HG02588 (cell line): Measurements from ENCODE around the gene IFT172.
A peak's percentile ranks its signal among the peaks of the same experiment; 100 is the strongest.

Experiments
- ATAC-seq: cut with Tn5 transposase; IDR thresholded peaks from one replicate; pipeline ENCODE4 v1.9.1; 2021; ENCODE audit warnings: mild to moderate bottlenecking, moderate library complexity; ENCODE audit not compliant: unreplicated experiment

Gene IFT172

GRCh38 chr2:27494944-27495554 is 5.5 kb upstream of the IFT172 start, which contains the start of gene FNDC4:
Gene FNDC4, minus strand, starts transcription at chr2:27495200. Its CDS starts 521 bp downstream, at chr2:27494679.
- no peak for ATAC-seq

GRCh38 chr2:27494284-27494943 is 4.9 kb upstream of the IFT172 start:
- ATAC-seq, result no peak

GRCh38 chr2:27493948-27494283 is 4.4 kb upstream of the IFT172 start:
- ATAC-seq, result no peak

- ATAC-seq, result no peak
These were observed 3.0 kb upstream of the IFT172 start for GRCh38 chr2:27492557-27492956.

- ATAC-seq, result no peak
These were observed 435 bp downstream of the IFT172 start for GRCh38 chr2:27489118-27489497.

- no peak for ATAC-seq
These were observed 4.0 kb downstream of the IFT172 start for GRCh38 chr2:27485496-27485895.

GRCh38 chr2:27471961-27472360 is 17.6 kb downstream of the IFT172 start:
- no peak for ATAC-seq

GRCh38 chr2:27464443-27464842 is 25.1 kb downstream of the IFT172 start:
- ATAC-seq, result no peak

GRCh38 chr2:27461118-27461517 is 28.4 kb downstream of the IFT172 start:
- ATAC-seq, result no peak

- ATAC-seq, result no peak
These were observed 35.6 kb downstream of the IFT172 start for GRCh38 chr2:27453968-27454367.

GRCh38 chr2:27451095-27451494 is 38.4 kb downstream of the IFT172 start:
- no peak for ATAC-seq

GRCh38 chr2:27448381-27448780 is 41.2 kb downstream of the IFT172 start:
- no peak for ATAC-seq

- ATAC-seq, result no peak
These were observed 43.5 kb downstream of the IFT172 start for GRCh38 chr2:27446057-27446456.

- ATAC-seq, result no peak
These were observed 43.9 kb downstream of the IFT172 start for GRCh38 chr2:27445615-27446014.

- no peak for ATAC-seq
These were observed 44.4 kb downstream of the IFT172 start for GRCh38 chr2:27445155-27445554.

- no peak for ATAC-seq
These were observed 46.6 kb downstream of the IFT172 start for GRCh38 chr2:27442920-27443282.

- ATAC-seq, result no peak
These were observed 47.3 kb downstream of the IFT172 start, which contains the start of gene KRTCAP3 for GRCh38 chr2:27441958-27442919. Gene KRTCAP3, plus strand, starts transcription at chr2:27442381. Its CDS starts 32 bp downstream, at chr2:27442413.

GRCh38 chr2:27441226-27441926 is 48.2 kb downstream of the IFT172 start:
- no peak for ATAC-seq

GRCh38 chr2:27435628-27436027 is 53.9 kb downstream of the IFT172 start:
- no peak for ATAC-seq

- no peak for ATAC-seq
These were observed 58.1 kb downstream of the IFT172 start for GRCh38 chr2:27431395-27431794.

GRCh38 chr2:27428978-27429541 is 60.5 kb downstream of the IFT172 start:
- peak; percentile 72 for ATAC-seq
